K562 (cell line): ENCODE measurements around the gene NECAB3.

Experiments used
- CHD4 ChIP-seq: fragments of 200-600 bp; sonication (generic); IDR thresholded peaks from 3 replicates; pipeline ENCODE4 v1.6.1; 2012; ENCODE audit warnings: low read depth, mild to moderate bottlenecking, mixed read lengths, low read length, inconsistent platforms; ENCODE audit not compliant: insufficient read depth, insufficient replicate concordance, poor library complexity, severe bottlenecking
- ZNF232 ChIP-seq: sonication (generic); formaldehyde crosslinking; IDR thresholded peaks from 2 replicates; pipeline ENCODE4 v1.8.0; 2022; ENCODE audit warnings: mild to moderate bottlenecking, missing genetic modification reagents
- TF ChIP-seq, protein P1 (sequence below): fragments of 250-450 bp; sonication (Bioruptor Pico); IDR thresholded peaks from 2 replicates; pipeline ENCODE4 v1.8.0; 2021; ENCODE audit warnings: moderate library complexity, mild to moderate bottlenecking, inconsistent platforms
- TF ChIP-seq, protein P2 (sequence below), 2 experiments: fragments of 450-650 bp; formaldehyde crosslinking in 1 of 2; IDR thresholded peaks; 2 replicates each; pipeline versions ENCODE4 v1.4.0 to v1.6.1; 2014 to 2020; ENCODE audit warnings: mild to moderate bottlenecking in 2 of 2, borderline replicate concordance in 1 of 2, low read depth in 1 of 2

DNA sequence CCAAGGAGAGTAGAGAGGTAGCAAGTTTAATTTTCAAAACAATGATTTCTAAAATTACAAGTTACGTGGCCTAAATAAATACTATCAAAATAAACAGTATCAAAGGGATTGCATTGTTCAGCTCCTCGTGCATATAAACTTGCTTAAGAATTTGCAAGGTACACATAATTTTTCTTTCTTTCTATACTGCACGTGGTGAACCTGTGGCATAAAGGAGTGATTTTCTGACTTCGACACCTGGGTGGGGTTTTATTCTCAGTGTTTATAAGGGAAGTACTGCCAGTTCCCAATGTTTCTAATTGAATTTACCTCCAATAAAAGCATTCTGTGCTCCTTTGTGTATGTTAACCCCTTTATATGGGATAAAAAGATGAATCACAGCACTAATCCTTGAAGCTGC is 62.2 kb downstream of the NECAB3 start:
- TF ChIP-seq, protein P1, sequence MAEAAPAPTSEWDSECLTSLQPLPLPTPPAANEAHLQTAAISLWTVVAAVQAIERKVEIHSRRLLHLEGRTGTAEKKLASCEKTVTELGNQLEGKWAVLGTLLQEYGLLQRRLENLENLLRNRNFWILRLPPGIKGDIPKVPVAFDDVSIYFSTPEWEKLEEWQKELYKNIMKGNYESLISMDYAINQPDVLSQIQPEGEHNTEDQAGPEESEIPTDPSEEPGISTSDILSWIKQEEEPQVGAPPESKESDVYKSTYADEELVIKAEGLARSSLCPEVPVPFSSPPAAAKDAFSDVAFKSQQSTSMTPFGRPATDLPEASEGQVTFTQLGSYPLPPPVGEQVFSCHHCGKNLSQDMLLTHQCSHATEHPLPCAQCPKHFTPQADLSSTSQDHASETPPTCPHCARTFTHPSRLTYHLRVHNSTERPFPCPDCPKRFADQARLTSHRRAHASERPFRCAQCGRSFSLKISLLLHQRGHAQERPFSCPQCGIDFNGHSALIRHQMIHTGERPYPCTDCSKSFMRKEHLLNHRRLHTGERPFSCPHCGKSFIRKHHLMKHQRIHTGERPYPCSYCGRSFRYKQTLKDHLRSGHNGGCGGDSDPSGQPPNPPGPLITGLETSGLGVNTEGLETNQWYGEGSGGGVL = no peak
- TF ChIP-seq ZNF232 (CRISPR knock-in tag) (no peak), CHD4 (no peak)
- TF ChIP-seq, protein P2, sequence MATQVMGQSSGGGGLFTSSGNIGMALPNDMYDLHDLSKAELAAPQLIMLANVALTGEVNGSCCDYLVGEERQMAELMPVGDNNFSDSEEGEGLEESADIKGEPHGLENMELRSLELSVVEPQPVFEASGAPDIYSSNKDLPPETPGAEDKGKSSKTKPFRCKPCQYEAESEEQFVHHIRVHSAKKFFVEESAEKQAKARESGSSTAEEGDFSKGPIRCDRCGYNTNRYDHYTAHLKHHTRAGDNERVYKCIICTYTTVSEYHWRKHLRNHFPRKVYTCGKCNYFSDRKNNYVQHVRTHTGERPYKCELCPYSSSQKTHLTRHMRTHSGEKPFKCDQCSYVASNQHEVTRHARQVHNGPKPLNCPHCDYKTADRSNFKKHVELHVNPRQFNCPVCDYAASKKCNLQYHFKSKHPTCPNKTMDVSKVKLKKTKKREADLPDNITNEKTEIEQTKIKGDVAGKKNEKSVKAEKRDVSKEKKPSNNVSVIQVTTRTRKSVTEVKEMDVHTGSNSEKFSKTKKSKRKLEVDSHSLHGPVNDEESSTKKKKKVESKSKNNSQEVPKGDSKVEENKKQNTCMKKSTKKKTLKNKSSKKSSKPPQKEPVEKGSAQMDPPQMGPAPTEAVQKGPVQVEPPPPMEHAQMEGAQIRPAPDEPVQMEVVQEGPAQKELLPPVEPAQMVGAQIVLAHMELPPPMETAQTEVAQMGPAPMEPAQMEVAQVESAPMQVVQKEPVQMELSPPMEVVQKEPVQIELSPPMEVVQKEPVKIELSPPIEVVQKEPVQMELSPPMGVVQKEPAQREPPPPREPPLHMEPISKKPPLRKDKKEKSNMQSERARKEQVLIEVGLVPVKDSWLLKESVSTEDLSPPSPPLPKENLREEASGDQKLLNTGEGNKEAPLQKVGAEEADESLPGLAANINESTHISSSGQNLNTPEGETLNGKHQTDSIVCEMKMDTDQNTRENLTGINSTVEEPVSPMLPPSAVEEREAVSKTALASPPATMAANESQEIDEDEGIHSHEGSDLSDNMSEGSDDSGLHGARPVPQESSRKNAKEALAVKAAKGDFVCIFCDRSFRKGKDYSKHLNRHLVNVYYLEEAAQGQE (IDR thresholded peaks at IDR 0.05; ENCODE audit: borderline replicate concordance) = no peak
- TF ChIP-seq, protein P2 (CRISPR knock-in tag; IDR thresholded peaks at IDR 0.05; ENCODE audit: low read depth) = no peak
